MM.1S (cell line): ENCODE results near the gene PIGZ.

Experiments used
- EZH2 ChIP-seq: fragments of 300-600 bp; sonication (generic); optimal IDR thresholded peaks from 2 replicates; pipeline ENCODE3; 2017; ENCODE audit warnings: low read depth, mild to moderate bottlenecking, antibody characterized with exemption, low read length, mixed read lengths
- TF ChIP-seq, protein P1 (sequence below): fragments of 300-600 bp; sonication (generic); IDR thresholded peaks from 2 replicates; pipeline ENCODE4 v1.5.1; 2016; ENCODE audit warnings: antibody characterized with exemption, low read length, mixed read lengths

GRCh38 chr3:197014942-197015575 lies 46.4 kb upstream of the PIGZ start:
- TF ChIP-seq, protein P1, sequence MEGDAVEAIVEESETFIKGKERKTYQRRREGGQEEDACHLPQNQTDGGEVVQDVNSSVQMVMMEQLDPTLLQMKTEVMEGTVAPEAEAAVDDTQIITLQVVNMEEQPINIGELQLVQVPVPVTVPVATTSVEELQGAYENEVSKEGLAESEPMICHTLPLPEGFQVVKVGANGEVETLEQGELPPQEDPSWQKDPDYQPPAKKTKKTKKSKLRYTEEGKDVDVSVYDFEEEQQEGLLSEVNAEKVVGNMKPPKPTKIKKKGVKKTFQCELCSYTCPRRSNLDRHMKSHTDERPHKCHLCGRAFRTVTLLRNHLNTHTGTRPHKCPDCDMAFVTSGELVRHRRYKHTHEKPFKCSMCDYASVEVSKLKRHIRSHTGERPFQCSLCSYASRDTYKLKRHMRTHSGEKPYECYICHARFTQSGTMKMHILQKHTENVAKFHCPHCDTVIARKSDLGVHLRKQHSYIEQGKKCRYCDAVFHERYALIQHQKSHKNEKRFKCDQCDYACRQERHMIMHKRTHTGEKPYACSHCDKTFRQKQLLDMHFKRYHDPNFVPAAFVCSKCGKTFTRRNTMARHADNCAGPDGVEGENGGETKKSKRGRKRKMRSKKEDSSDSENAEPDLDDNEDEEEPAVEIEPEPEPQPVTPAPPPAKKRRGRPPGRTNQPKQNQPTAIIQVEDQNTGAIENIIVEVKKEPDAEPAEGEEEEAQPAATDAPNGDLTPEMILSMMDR, result no peak
- no peak for TF ChIP-seq EZH2
